ENCODE results near the gene SHPK.

SHPK gene

DNA sequence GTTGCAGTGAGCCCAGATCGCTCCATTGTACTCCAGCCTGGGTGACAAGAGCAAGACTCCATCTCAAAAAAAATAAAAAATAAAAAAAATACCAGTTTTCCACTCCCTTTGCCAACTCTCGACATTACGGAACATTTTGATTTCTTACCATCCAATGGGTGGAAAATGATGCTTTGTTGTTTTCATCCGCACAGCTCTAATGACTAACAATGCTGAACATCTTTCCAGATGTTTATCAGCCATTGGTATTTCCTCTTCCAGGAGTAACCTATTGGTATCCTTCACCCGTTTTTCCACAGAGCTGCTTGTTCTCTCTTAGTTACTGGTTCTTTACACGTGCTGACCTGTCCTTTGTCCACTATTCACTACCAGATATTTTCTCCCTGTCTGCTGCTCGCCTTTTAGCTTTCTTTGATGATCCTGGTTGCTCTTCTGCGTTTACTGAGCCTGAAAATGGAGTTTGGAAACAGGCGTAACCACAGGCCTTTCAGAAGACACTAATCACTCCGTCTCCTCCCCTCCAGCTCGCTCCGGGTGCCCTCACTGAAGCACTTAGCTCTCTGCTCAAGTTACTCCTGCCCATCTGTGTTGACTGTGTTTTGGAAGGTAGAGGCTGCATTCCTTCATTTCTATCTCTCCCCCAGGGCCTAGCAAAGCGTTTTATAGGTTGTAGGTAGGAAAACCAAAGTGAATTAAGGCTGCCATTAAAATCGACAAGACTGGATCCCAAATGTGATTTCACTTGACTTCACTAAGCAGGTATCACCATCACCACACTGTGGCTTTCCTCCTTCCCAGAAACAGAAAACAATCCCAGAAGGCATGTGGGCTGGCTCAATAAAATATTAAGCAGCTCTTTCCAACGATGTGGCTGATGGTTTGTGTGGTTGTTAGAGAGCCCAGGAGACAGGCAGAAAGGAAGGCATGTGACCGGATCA lies 8.9 kb downstream of the SHPK start:
- no peak for DNase-seq

DNA sequence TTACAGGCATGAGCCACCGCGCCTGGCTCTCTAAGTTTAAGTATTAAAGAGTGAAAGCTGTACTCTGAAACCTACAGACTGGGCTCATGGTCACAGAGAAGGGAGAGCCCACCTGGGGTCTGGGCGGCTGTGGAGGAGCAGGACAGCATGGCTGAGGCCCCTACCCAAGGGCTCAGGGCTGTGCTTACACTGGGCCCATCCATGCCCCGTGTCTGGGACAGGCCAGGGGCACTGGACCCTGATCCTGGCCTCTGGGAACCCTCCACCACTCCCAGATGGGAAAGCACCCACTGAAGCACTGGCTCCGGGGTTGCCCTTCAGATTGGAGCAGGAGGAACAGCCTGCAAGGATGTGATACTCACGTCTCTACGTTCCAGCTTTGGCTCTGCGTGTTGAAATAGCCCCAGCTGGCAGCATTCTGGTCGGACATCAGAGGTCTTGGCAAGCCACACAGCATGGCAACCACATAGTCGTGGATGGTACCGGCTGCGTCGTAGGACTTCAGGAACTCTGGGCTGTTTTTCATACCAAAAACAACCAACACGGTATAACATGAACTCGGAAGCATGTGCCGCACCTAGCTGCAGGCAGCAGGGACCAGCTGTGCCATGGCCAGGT lies 13.0 kb downstream of the SHPK start:
- DNase-seq: no peak

DNA sequence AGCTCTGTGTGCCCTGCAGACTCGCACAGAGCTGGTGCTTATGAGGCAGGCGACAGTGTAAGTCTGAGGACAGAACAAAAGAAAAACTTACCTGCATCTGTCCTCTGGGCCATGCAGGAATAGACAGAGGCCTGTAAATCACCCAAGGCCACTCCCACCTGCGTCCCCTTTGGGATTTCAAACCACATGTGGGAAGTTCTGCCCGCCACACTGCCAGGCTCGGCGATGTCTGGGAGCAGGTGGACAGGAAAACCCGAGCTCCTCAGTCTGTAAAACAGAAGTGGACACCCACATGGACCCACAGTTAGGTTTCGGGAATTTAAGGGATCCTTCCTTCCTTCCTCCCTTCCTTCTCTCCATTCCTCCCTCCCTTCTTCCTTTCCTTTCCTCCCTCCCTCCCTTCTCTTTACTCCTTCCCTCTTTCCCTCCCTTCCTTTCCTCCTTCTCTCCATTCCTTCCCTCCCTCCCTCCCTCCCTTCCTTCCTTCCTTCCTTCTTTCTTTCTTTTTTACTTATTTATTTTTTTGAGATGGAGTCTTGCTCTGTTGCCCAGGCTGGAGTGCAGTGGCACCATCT lies 14.8 kb downstream of the SHPK start:
- no peak for DNase-seq

DNA sequence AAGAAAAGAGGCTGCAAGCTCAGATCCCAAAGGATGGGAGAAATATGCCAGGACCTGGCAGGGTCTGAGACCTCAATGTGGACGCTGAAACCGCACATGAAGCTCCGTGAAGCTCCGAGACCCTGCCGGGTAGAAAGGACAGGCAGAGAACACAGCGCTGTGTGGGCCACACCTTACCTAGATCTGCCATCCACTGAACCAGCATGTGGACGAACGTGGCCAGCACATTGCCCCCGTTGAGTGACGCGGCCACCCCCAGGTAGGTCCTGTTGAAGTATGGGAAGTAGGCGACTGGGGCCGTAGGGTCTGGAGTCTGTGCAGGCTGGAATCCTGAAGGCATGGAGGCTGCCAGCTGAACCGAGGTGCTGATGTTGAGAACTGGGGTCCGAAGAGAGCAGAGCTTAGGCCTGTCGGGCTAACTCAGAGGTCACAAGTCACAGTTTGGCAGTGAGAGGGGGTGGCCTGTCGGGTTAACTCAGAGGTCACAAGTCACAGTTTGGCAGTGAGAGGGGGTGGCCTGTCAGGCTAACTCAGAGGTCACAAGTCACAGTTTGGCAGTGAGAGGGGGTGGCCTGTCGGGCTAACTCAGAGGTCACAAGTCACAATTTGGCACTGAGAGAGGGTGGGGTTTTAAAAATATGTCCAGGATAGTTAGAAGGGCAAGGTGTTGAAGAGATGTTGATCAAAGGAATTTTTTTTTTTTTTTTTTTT lies 20.7 kb downstream of the SHPK start:
- no peak for DNase-seq

DNA sequence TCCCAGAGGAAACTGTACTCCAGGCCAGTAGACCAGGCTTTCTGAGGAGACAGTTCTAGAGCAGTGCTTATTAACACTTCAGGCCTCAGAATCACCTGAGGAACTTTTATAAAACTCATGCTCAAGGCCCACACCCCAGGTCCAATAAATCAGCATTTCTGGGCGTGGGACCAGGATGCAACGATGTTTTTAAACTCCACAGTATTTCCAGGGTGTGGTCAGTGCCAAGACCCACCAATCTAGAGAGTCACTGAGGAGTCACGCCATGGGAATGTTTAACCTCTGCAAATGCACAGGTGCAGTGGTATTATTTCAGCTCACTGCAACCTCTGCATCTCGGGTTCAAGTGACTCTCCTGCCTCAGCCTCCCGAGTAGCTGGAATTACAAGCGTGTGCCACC lies 22.9 kb downstream of the SHPK start:
- DNase-seq: no peak

DNA sequence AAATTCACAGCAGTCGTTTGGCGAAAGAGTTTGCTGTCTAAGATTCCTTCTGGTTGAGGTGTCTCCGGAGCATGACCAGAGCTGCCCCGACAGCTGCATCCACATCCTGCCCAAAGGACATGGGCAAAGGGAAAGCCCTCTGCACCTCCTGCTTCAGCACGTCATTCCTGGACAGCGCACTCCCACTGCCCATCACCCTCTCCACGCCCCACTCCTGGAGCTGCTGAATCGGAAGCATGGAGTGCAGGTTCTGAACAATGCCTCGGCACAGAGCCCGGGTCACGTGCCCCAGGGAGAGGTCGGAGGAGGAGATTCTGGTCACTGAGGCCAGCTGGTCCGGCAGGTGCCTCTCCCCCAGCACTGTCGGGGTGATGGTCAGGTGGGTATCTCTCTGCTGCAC lies 25.5 kb downstream of the SHPK start:
- no peak for DNase-seq

GRCh38 chr17:3609689-3610088 lies 26.4 kb downstream of the SHPK start:
- no peak for DNase-seq

DNA sequence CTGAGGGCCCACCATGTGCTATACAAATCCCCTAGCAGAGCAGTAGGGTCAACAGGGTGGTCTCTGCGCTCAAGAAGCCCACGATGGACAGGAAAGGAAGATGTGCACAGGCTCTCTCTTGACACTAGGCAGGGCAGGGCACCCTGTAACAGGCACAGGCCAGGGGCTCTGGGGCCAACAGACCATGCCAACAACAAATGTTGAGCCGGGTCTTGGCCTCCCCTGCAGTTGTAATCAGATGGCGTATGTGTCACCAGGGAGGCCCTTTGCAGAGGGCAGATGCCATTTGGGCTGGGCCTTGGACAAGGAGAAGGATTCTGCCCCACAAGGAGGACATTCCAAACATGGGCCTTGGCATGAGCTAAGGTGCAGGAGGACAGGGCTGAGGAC lies 32.2 kb downstream of the SHPK start:
- DNase-seq: no peak

DNA sequence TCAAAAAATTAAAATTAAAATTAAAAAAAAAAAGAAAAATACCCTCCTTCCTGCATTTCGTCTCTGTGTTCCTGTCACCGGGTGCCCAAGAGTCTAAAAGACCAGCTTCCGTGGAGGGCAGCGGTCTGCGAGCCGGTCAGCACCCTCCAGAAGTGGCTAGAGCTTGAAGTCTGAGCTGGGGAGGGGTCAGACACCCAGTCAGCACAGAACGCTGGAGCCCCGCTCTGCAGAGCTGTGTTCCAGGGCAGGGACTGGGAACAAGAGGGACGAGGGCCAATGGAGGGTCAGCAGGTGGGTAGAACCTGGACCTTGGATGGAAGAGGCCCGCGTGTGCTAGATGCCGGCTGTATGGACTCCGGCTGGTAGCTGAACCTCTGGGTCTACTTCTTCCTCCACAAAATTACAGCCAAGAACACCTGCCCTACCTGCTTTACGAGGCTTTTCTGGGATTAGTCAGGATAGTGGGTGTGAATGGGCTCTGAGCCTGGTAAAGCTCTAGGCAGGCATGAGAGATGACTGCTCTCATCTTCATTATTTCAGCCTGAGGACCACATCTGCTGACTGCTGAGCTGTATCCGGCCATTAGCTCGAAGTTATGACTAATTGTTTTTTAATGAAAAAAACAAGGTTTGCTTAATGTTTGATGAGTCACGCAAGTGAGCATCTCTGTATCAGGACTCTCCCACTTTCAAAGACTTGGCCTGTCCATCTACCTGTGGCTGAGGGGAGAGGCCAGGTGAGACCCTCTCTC lies 32.8 kb downstream of the SHPK start:
- no peak for DNase-seq

GRCh38 chr17:3602499-3602898 lies 33.6 kb downstream of the SHPK start:
- peak in 1 of 5 experiments; percentile 66 for DNase-seq

DNA sequence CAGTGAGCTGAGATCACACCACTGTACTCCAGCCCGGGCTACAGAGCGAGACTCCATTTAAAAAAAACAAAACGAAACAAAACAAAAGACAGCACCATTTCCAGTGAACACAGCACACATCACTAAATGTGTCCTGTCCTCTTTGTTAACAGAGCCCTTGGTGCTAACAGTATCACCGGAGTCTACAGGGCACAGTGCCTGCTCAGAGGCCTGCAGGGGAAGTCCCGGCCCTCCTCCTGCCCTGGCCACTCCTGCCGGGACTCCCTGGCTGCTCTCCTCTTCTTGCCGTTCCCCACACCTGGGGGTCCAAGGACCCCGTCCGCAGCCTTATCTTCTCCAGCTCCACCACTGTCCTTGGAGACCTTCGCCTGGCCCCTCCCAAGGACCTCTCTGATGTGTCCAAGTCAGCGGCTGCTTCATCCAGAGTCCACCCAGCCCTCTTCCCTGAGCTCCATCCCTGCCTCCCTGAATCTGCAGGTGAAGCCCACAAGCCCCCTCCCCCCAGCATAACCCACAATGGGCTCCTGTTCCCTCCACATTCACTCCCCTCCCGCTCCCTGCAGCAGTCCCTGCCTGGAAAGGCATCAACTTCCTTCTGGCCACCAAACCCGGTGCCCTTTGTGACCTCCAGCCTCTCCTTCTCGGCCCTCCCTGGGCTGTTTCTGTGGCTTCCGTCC lies 35.4 kb downstream of the SHPK start:
- no peak for DNase-seq

DNA sequence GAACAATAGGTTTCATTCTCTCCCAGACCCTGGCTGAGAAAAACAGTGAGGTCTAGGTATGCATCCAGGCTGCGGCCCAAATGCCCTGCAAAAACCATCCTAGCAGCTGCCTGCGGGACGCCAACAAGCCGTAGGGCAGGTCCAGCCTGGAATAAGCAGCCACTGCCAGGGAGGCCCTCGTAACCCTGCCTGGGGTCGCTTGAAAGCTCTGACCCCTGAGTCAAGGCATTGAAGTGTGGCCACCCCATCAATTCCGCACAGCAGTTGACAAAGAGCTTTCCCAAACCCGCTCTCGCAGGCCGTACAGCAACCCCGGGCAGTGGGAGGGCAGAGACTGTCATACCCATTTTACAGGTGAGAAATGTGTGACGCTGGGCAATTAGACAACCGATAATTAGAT lies 38.0 kb downstream of the SHPK start:
- DNase-seq: no peak

DNA sequence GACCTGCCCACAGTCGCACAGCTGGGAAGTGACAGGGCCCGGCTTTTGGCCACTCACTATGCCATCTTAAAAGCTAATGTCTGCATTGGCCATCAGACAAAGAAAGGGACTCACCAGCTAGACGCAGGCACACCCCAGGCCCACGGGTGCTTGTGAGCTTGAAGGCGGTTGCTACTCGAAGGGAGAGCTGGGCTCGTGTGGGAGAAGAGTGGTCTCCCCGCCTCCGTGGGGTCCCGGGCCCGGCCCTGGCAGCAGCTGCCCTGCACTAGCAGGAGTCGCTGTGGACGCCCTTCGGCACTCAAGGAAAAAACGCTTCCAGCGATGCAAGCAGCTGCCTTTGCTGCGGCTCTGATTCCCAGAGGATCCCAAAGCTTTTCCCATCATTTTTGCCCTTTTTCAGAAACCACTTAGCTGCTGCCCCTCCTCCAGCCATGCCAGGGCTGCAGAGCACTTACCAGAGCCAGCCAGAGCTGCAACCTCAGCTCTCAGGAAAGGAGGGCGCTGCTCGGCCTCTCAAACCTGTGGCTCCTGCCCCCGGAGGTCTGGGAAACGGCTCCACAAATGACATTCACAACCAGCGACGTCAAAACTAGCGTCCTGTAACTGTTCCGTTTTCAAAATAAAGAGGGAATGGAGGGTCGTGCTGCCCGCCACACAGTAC lies 39.1 kb downstream of the SHPK start:
- DNase-seq: no peak

DNA sequence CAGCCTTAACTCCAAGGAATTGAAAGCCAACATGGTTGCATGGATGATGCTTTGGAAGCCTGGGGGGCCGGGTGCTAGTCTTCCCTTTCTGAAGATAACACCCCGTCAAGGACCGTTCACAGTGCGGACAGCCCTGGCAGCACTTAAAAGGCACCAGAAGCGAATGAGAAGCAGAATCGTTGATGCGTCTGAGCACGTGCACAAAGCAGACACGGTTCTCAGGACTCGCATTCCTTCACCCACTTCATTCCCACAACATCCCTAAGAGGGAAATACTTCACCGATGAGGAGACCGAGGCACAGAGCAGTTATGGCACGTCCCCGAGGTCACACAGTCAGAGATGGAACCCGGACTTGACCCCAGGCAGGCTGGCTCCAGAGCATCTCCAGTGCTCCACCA lies 41.1 kb downstream of the SHPK start:
- no peak for DNase-seq

- DNase-seq: no peak
Measured at GRCh38 chr17:3594051-3594800, 41.8 kb downstream of the SHPK start.

- DNase-seq: no peak
Measured at GRCh38 chr17:3593384-3593783, 42.7 kb downstream of the SHPK start.

- no peak for DNase-seq
Measured at GRCh38 chr17:3592216-3592860, 43.7 kb downstream of the SHPK start.

GRCh38 chr17:3590768-3591167 lies 45.3 kb downstream of the SHPK start:
- DNase-seq: no peak

- DNase-seq: no peak
Measured at GRCh38 chr17:3590231-3590630, 45.8 kb downstream of the SHPK start.

GRCh38 chr17:3589784-3590183 lies 46.3 kb downstream of the SHPK start:
- DNase-seq: no peak
